K562 (cell line): ENCODE data around the gene EPHA10. TPM values are rescaled to one million over a fixed set of nuclear protein-coding genes. Genes with fewer than 3 reads are reported as not detected.

Source experiments
- ETS1 ChIP-seq: conservative IDR thresholded peaks from 2 replicates; pipeline ENCODE4 v1.6.1; 2011; ENCODE audit warnings: low read depth, mild to moderate bottlenecking, low read length; ENCODE audit not compliant: control insufficient read depth
- FOXK1 ChIP-seq: sonication (generic); formaldehyde crosslinking; IDR thresholded peaks from 2 replicates; pipeline ENCODE4 v1.8.0; 2022; ENCODE audit warnings: missing genetic modification reagents, mild to moderate bottlenecking, borderline replicate concordance
- ID3 ChIP-seq, 2 experiments: fragments of 250-450 bp in 1 of 2; fragments of 450-650 bp in 1 of 2; sonication (Bioruptor Pico) in 1 of 2; IDR thresholded peaks; 2 replicates each; pipeline versions ENCODE4 v1.6.1 to v1.8.0; 2016 to 2021; ENCODE audit warnings: mild to moderate bottlenecking in 2 of 2, moderate library complexity in 2 of 2, missing compliant biosample characterization in 1 of 2, missing genetic modification characterization in 1 of 2
- MEF2D ChIP-seq: conservative IDR thresholded peaks from 2 replicates; pipeline ENCODE4 v1.6.1; 2016; ENCODE audit warnings: low read depth, missing genetic modification characterization, missing compliant biosample characterization
- REST ChIP-seq, 2 experiments: fragments of 450-650 bp; formaldehyde crosslinking in 1 of 2; IDR thresholded peaks; 2 replicates each; pipeline versions ENCODE4 v1.4.0 to v1.6.1; 2014 to 2020; ENCODE audit warnings: mild to moderate bottlenecking in 2 of 2, borderline replicate concordance in 1 of 2, low read depth in 1 of 2
- RHOXF2B ChIP-seq: fragments of 250-450 bp; sonication (Bioruptor Pico); conservative IDR thresholded peaks from 2 replicates; pipeline ENCODE4 v1.5.1; 2021
- TFAP4 ChIP-seq: sonication (generic); formaldehyde crosslinking; IDR thresholded peaks from 2 replicates; pipeline ENCODE4 v1.8.0; 2022; ENCODE audit warnings: missing genetic modification reagents, mild to moderate bottlenecking, moderate library complexity, borderline replicate concordance
- ZBTB7A ChIP-seq: IDR thresholded peaks from 2 replicates; pipeline ENCODE4 v1.6.1; 2011; ENCODE audit warnings: low read depth, mild to moderate bottlenecking, low read length, moderate library complexity, borderline replicate concordance; ENCODE audit not compliant: control insufficient read depth
- ZNF274 ChIP-seq: IDR thresholded peaks from 2 replicates; pipeline ENCODE4 v1.6.1; 2011; ENCODE audit warnings: low read depth, mild to moderate bottlenecking, low read length, moderate library complexity, borderline replicate concordance
- polyA plus RNA-seq, 8 experiments: library from polyadenylated mRNA; depleted of rRNA in 4 of 8; stranded (reverse) in 5 of 8; unstranded in 3 of 8; fragments of >200 nt; fragmentation: Nextera tagmentation in 2 of 8; fragmentation: Illumina TruSeq in 1 of 8; extraction: Ambion mirVana in 2 of 8; extraction: Trizol in 1 of 8; gene quantifications; 2 replicates each; pipeline versions ENCODE4 v1.2.1 to v1.2.3, GENCODE V29; 2011 to 2014; ENCODE audit warnings: inconsistent platforms in 1 of 8, missing spikeins in 1 of 8
- total RNA-seq, 7 experiments: library from RNA; depleted of rRNA in 6 of 7; stranded (reverse); fragments of >200 nt in 6 of 7; fragmentation: Illumina TruSeq in 2 of 7; extraction: Trizol in 2 of 7; gene quantifications; 2 replicates each; pipeline versions ENCODE4 v1.2.1 to v1.2.3, GENCODE V29; 2011 to 2021; ENCODE audit warnings: low replicate concordance in 1 of 7
- TF ChIP-seq, protein P1 (sequence below): fragments of 450-650 bp; IDR thresholded peaks from 2 replicates; pipeline ENCODE4 v1.6.1; 2017; ENCODE audit warnings: antibody characterized with exemption
- TF ChIP-seq, protein P2 (sequence below): fragments of 450-650 bp; conservative IDR thresholded peaks from 2 replicates; pipeline ENCODE4 v1.6.1; 2016; ENCODE audit warnings: missing genetic modification characterization, low read depth, mild to moderate bottlenecking, control low read depth, missing compliant biosample characterization

EPHA10 gene
- total and polyA plus RNA-seq, 9 of the 15 experiments (the other 6 are each of a cell fraction or from before 2014, with no cell fraction given) = 0.03 TPM; not detected in 8

GRCh38 chr1:37764414-37764825 lies 500 bp downstream of the EPHA10 start (continued):
- TF ChIP-seq REST (IDR thresholded peaks at IDR 0.05; ENCODE audit: borderline replicate concordance) (peak; percentile 100), REST (CRISPR knock-in tag; IDR thresholded peaks at IDR 0.05; ENCODE audit: low read depth) (peak; percentile 99), TFAP4 (peak; percentile 91), ID3 (CRISPR knock-in tag; IDR thresholded peaks at IDR 0.05) (no peak), ID3 (tag; IDR thresholded peaks at IDR 0.05) (no peak), ETS1 (peak; percentile 95), FOXK1 (peak; percentile 99), ZNF274 (no peak), ZBTB7A (peak; percentile 90), RHOXF2B (CRISPR knock-in tag) (no peak), MEF2D (tag) (0 out of 2 replicates have a peak, but pooled peaks have one; percentile 29)
- TF ChIP-seq, protein P1, sequence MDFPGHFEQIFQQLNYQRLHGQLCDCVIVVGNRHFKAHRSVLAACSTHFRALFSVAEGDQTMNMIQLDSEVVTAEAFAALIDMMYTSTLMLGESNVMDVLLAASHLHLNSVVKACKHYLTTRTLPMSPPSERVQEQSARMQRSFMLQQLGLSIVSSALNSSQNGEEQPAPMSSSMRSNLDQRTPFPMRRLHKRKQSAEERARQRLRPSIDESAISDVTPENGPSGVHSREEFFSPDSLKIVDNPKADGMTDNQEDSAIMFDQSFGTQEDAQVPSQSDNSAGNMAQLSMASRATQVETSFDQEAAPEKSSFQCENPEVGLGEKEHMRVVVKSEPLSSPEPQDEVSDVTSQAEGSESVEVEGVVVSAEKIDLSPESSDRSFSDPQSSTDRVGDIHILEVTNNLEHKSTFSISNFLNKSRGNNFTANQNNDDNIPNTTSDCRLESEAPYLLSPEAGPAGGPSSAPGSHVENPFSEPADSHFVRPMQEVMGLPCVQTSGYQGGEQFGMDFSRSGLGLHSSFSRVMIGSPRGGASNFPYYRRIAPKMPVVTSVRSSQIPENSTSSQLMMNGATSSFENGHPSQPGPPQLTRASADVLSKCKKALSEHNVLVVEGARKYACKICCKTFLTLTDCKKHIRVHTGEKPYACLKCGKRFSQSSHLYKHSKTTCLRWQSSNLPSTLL = no peak
- TF ChIP-seq, protein P2, sequence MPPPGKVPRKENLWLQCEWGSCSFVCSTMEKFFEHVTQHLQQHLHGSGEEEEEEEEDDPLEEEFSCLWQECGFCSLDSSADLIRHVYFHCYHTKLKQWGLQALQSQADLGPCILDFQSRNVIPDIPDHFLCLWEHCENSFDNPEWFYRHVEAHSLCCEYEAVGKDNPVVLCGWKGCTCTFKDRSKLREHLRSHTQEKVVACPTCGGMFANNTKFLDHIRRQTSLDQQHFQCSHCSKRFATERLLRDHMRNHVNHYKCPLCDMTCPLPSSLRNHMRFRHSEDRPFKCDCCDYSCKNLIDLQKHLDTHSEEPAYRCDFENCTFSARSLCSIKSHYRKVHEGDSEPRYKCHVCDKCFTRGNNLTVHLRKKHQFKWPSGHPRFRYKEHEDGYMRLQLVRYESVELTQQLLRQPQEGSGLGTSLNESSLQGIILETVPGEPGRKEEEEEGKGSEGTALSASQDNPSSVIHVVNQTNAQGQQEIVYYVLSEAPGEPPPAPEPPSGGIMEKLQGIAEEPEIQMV (tag) = peak; percentile 57
